IMR-90 (cell line): ENCODE data around the gene NTRK3. TPM values are rescaled to one million over a fixed set of nuclear protein-coding genes. Genes with fewer than 3 reads are reported as not detected.

Experiments used
- ATAC-seq: fragments of 200-7000 bp; cut with Tn5 transposase; 2 replicates; pipeline ENCODE4 v1.9.1; 2020; ENCODE audit warnings: low read depth, mild to moderate bottlenecking, moderate library complexity
- BruUV-seq: library from RNA; stranded (reverse); fragments of 400-500 nt; replicated peaks from 2 replicates; lab custom pipeline; 2021; lab: Mats Ljungman, UMichigan
- CTCF ChIA-PET: fragments of 300-600 bp; formaldehyde crosslinking; extraction: SDS; loops from one replicate; lab custom pipeline; 2021; ENCODE audit warnings: antibody characterized with exemption; lab: Yijun Ruan, JAX
- POLR2A ChIA-PET: fragments of 300-600 bp; sonication (Branson Sonifier 250); formaldehyde crosslinking; loops from one replicate; lab custom pipeline; 2022; ENCODE audit warnings: antibody characterized with exemption; ENCODE audit not compliant: unreplicated experiment; lab: Charles Lee
- DNase-seq: peaks from one replicate; pipeline ENCODE4 v3.0.0; 2013
- H2AFZ ChIP-seq: replicated peaks from 2 replicates; pipeline ENCODE3; 2013; ENCODE audit warnings: low read length, mild to moderate bottlenecking; ENCODE audit not compliant: poor library complexity
- H2AK5ac ChIP-seq: 2 replicates; pipeline ENCODE4 v1.6.1; 2013; ENCODE audit warnings: low read depth, low read length, inconsistent platforms
- H2AK9ac ChIP-seq: replicated peaks from 2 replicates; pipeline ENCODE3; 2013; ENCODE audit warnings: mild to moderate bottlenecking, low read depth, low read length, moderate library complexity; ENCODE audit not compliant: poor library complexity
- H2BK120ac ChIP-seq: 2 replicates; pipeline ENCODE4 v1.6.1; 2013; ENCODE audit warnings: low read depth, low read length, inconsistent platforms
- H2BK15ac ChIP-seq: 3 replicates; pipeline ENCODE4 v1.6.1; 2013; ENCODE audit warnings: low read depth, low read length, inconsistent platforms
- H2BK20ac ChIP-seq: 2 replicates; pipeline ENCODE4 v1.6.1; 2013; ENCODE audit warnings: low read depth, mild to moderate bottlenecking, inconsistent platforms, low read length, moderate library complexity
- H2BK5ac ChIP-seq: 2 replicates; pipeline ENCODE4 v1.6.1; 2013; ENCODE audit warnings: mild to moderate bottlenecking, low read depth, low read length, inconsistent platforms; ENCODE audit not compliant: poor library complexity, severe bottlenecking
- H3K14ac ChIP-seq: replicated peaks from 2 replicates; pipeline ENCODE4 v1.6.1; 2013; ENCODE audit warnings: low read depth, low read length, inconsistent platforms
- H3K18ac ChIP-seq: 2 replicates; pipeline ENCODE4 v1.6.1; 2013; ENCODE audit warnings: low read depth, low read length, control low read depth
- H3K23ac ChIP-seq: 2 replicates; pipeline ENCODE4 v1.6.1; 2013; ENCODE audit warnings: low read depth, low read length, inconsistent platforms
- H3K27ac ChIP-seq: 2 replicates; pipeline ENCODE4 v1.5.1; 2013; ENCODE audit warnings: mild to moderate bottlenecking, control low read depth, low read length; ENCODE audit not compliant: insufficient read depth
- H3K27me3 ChIP-seq: 2 replicates; pipeline ENCODE4 v1.6.1; 2013; ENCODE audit warnings: low read length; ENCODE audit not compliant: control insufficient read depth, insufficient read depth
- H3K36me3 ChIP-seq: 2 replicates; pipeline ENCODE4 v1.6.1; 2013; ENCODE audit warnings: low read length, mixed read lengths; ENCODE audit not compliant: control insufficient read depth, insufficient read depth
- H3K4ac ChIP-seq: 2 replicates; pipeline ENCODE4 v1.6.1; 2013; ENCODE audit warnings: low read depth, low read length, inconsistent platforms
- H3K4me1 ChIP-seq: 2 replicates; pipeline ENCODE4 v1.6.1; 2013; ENCODE audit warnings: low read length, mixed read lengths; ENCODE audit not compliant: control insufficient read depth, insufficient read depth
- H3K4me2 ChIP-seq: 2 replicates; pipeline ENCODE4 v1.6.1; 2013; ENCODE audit warnings: low read depth, mild to moderate bottlenecking, control low read depth, low read length, moderate library complexity
- H3K4me3 ChIP-seq: 2 replicates; pipeline ENCODE4 v1.5.1; 2013; ENCODE audit warnings: low read depth, mild to moderate bottlenecking, control low read depth, low read length, moderate library complexity; ENCODE audit not compliant: insufficient read depth
- H3K56ac ChIP-seq: 2 replicates; pipeline ENCODE4 v1.6.1; 2013; ENCODE audit warnings: low read length, inconsistent platforms; ENCODE audit not compliant: insufficient read depth; ENCODE audit errors: extremely low read depth
- H3K79me1 ChIP-seq, 2 experiments: 2 replicates each; pipeline ENCODE4 v1.6.1; 2013; ENCODE audit warnings: low read length in 2 of 2, inconsistent platforms in 1 of 2, low read depth in 1 of 2
- H3K9ac ChIP-seq: 2 replicates; pipeline ENCODE4 v1.6.1; 2013; ENCODE audit warnings: low read depth, low read length, control low read depth
- H3K9me1 ChIP-seq: 2 replicates; pipeline ENCODE4 v1.6.1; 2013; ENCODE audit warnings: low read length, inconsistent platforms; ENCODE audit not compliant: insufficient read depth
- H3K9me3 ChIP-seq: 2 replicates; pipeline ENCODE4 v1.6.1; 2013; ENCODE audit warnings: low read length; ENCODE audit not compliant: control insufficient read depth, insufficient read depth
- H4K20me1 ChIP-seq: 2 replicates; pipeline ENCODE4 v1.6.1; 2013; ENCODE audit warnings: low read length, inconsistent platforms; ENCODE audit not compliant: insufficient read depth
- H4K5ac ChIP-seq: 2 replicates; pipeline ENCODE4 v1.6.1; 2013; ENCODE audit warnings: mild to moderate bottlenecking, low read depth, low read length, control low read depth
- H4K8ac ChIP-seq, 2 experiments: 2 replicates each; pipeline ENCODE4 v1.6.1; 2013; ENCODE audit warnings: low read depth in 2 of 2, low read length in 2 of 2, control low read depth in 1 of 2, inconsistent platforms in 1 of 2
- H4K91ac ChIP-seq: 2 replicates; pipeline ENCODE4 v1.6.1; 2013; ENCODE audit warnings: low read depth, low read length, inconsistent platforms; ENCODE audit not compliant: insufficient read depth
- BHLHE40 ChIP-seq: fragments of 150-350 bp; IDR thresholded peaks from 2 replicates; pipeline ENCODE4 v1.6.1; 2016; ENCODE audit warnings: mild to moderate bottlenecking, low read depth, low read length
- FOS ChIP-seq: fragments of 150-350 bp; IDR thresholded peaks from 2 replicates; pipeline ENCODE4 v1.6.1; 2016; ENCODE audit warnings: low read depth, low read length
- POLR2A ChIP-seq: IDR thresholded peaks from 2 replicates; pipeline ENCODE4 v1.6.1; 2012; ENCODE audit warnings: mild to moderate bottlenecking, low read depth, low read length
- RCOR1 ChIP-seq: IDR thresholded peaks from 2 replicates; pipeline ENCODE4 v1.6.1; 2012; ENCODE audit warnings: mild to moderate bottlenecking, low read length, improper control_type of control experiment; ENCODE audit not compliant: insufficient replicate concordance
- RFX5 ChIP-seq: IDR thresholded peaks from 2 replicates; pipeline ENCODE4 v1.8.0; 2012; ENCODE audit warnings: low read depth, mild to moderate bottlenecking, low read length, moderate library complexity
- WGBS, 2 experiments: methylation state at CpG; one replicate each; pipeline versions ENCODE4 v1.1.5 to v1.1.7; 2013; ENCODE audit warnings: missing lambda C conversion rate in 2 of 2; ENCODE audit not compliant: insufficient read length in 1 of 2; ENCODE audit errors: extremely low coverage in 2 of 2; 5-methylcytosine and 5-hydroxymethylcytosine counted together
- dilution Hi-C: fragments of 300-500 bp; cut with HindIII; formaldehyde crosslinking; loops from one replicate; pipeline ENCODE4 v1.14.3; 2018; ENCODE audit warnings: low sequenced_read_pairs; ENCODE audit not compliant: unreplicated experiment
- in situ Hi-C: fragments of 300-500 bp; cut with MboI; formaldehyde crosslinking; loops from 3 replicates; pipeline ENCODE4 v1.14.3; 2019; ENCODE audit warnings: low sequenced_read_pairs, inconsistent platforms, mixed read lengths
- intact Hi-C: fragments of 100-400 bp; cut with micrococcal nuclease; formaldehyde crosslinking; loops from 2 replicates; pipeline ENCODE4 v1.10.0; 2022
- polyA plus RNA-seq, 3 experiments: library from polyadenylated mRNA; depleted of rRNA; stranded (reverse); fragments of >200 nt; gene quantifications; 2 replicates each; pipeline ENCODE4 v1.2.3, GENCODE V29; 2012; ENCODE audit warnings: low replicate concordance in 1 of 3
- total RNA-seq: library from RNA; depleted of rRNA; stranded (reverse); fragments of >200 nt; gene quantifications from 2 replicates; pipeline ENCODE4 v1.2.3, GENCODE V29; 2012

The NTRK3 gene
- total and polyA plus RNA-seq, 2 of the 4 experiments (the other 2 are of a cell fraction), result under 0.01 to 0.15 TPM

GRCh38 chr15:87866961-87867360, 389.6 kb downstream of the NTRK3 start:
- H2BK120ac ChIP-seq, result no peak overlapping the region
- no peak overlapping the region for H3K56ac ChIP-seq
- H3K4me2 ChIP-seq, result no peak overlapping the region
- WGBS, 2 experiments, result no CpG with 5 or more reads among the region's 3 CpGs
- dilution Hi-C loops, result no loop called here
- no peak overlapping the region for H3K27ac ChIP-seq
- intact Hi-C loops, result no loop called here
- ATAC-seq (no peak), DNase-seq (no peak)
- H2AK5ac ChIP-seq, result no peak overlapping the region
- no peak overlapping the region for H2BK20ac ChIP-seq
- no peaks in the 10 kb centered on the region for H3K27me3 ChIP-seq
- no peak overlapping the region for H2AFZ ChIP-seq
- H3K9ac ChIP-seq, result no peak overlapping the region
- no peak overlapping the region for H3K14ac ChIP-seq
- no peaks in the 10 kb centered on the region for H3K9me1 ChIP-seq
- H4K8ac ChIP-seq, result no peak overlapping the region
- H3K4me1 ChIP-seq, result peaks cover 1% of the 10 kb centered on the region; the same call in 1 of the 2 replicates
- no peak overlapping the region for H4K5ac ChIP-seq
- H3K79me1 ChIP-seq, result no peaks in the 10 kb centered on the region
- ChIA-PET CTCF (no interaction called here), POLR2A (no interaction called here)
- no peaks in the 10 kb centered on the region for H3K9me3 ChIP-seq
- no TSS peak for BruUV-seq
- H4K91ac ChIP-seq, result no peak overlapping the region
- no peak overlapping the region for H3K4me3 ChIP-seq
- no peak overlapping the region for H2BK5ac ChIP-seq
- H3K36me3 ChIP-seq, result no peaks in the 10 kb centered on the region
- H2BK15ac ChIP-seq, result no peak overlapping the region
- TF ChIP-seq FOS, result no peak
- TF ChIP-seq RCOR1, result no peak
- no peak for TF ChIP-seq POLR2A
- TF ChIP-seq RFX5, result no peak
- TF ChIP-seq BHLHE40, result no peak
- no peak overlapping the region for H2AK9ac ChIP-seq
- H3K23ac ChIP-seq, result no peak overlapping the region
- H3K18ac ChIP-seq, result no peak overlapping the region
- no peaks in the 10 kb centered on the region for H4K20me1 ChIP-seq
- no peak overlapping the region for H3K4ac ChIP-seq
- in situ Hi-C loops, result no loop called here
